ENCODE measurements around the gene TSTD2.

Gene TSTD2

GRCh38 chr9:97660340-97660739 lies 27.2 kb upstream of the TSTD2 start:
- Histone ChIP-seq H4K20me1 (ENCODE audit: control insufficient read depth, insufficient read depth, low read depth, low read length) (no peaks in the 10 kb centered on the region), H3K79me2 (ENCODE audit: control insufficient read depth, low read length) (no peaks in the 10 kb centered on the region), H3K4me1 (ENCODE audit: control insufficient read depth, low read length) (no peaks in the 10 kb centered on the region)

GRCh38 chr9:97659771-97660170 lies 26.6 kb upstream of the TSTD2 start:
- no peak for TF ChIP-seq EZH2phosphoT487 (IDR thresholded peaks at IDR 0.05; ENCODE audit: borderline replicate concordance, low read length)
- TF ChIP-seq, protein P1, sequence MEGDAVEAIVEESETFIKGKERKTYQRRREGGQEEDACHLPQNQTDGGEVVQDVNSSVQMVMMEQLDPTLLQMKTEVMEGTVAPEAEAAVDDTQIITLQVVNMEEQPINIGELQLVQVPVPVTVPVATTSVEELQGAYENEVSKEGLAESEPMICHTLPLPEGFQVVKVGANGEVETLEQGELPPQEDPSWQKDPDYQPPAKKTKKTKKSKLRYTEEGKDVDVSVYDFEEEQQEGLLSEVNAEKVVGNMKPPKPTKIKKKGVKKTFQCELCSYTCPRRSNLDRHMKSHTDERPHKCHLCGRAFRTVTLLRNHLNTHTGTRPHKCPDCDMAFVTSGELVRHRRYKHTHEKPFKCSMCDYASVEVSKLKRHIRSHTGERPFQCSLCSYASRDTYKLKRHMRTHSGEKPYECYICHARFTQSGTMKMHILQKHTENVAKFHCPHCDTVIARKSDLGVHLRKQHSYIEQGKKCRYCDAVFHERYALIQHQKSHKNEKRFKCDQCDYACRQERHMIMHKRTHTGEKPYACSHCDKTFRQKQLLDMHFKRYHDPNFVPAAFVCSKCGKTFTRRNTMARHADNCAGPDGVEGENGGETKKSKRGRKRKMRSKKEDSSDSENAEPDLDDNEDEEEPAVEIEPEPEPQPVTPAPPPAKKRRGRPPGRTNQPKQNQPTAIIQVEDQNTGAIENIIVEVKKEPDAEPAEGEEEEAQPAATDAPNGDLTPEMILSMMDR (IDR thresholded peaks at IDR 0.05; ENCODE audit: low read depth, low read length, poor library complexity, severe bottlenecking): no peak
- H3K4me3 ChIP-seq (ENCODE audit: low read length): no peak overlapping the region
- H3K27me3 ChIP-seq (ENCODE audit: control insufficient read depth, low read length): no peaks in the 10 kb centered on the region
- peaks cover 4% of the 10 kb centered on the region for H3F3A ChIP-seq (ENCODE audit: control insufficient read depth, insufficient read depth)
- no peak overlapping the region for H3K4me2 ChIP-seq (ENCODE audit: low read length)
- H3K9me3 ChIP-seq (ENCODE audit: control insufficient read depth, insufficient read depth, low read length): no peaks in the 10 kb centered on the region
- H3K79me2 ChIP-seq (ENCODE audit: control insufficient read depth, low read length): no peaks in the 10 kb centered on the region
- H4K20me1 ChIP-seq (ENCODE audit: control insufficient read depth, insufficient read depth, low read depth, low read length): no peaks in the 10 kb centered on the region
- no peak overlapping the region for H3K27ac ChIP-seq (ENCODE audit: low read depth, low read length)
- no peaks in the 10 kb centered on the region for H3K9me2 ChIP-seq (replicated peaks; ENCODE audit: control insufficient read depth, low read length)
- peaks cover 95% of the 10 kb centered on the region for H3K36me3 ChIP-seq (ENCODE audit: control insufficient read depth, low read length)
- H3K4me1 ChIP-seq (ENCODE audit: control insufficient read depth, low read length): no peaks in the 10 kb centered on the region

More at GRCh38 chr9:97660340-97660739, 27.2 kb upstream of the TSTD2 start:
- H3K9me3 ChIP-seq (ENCODE audit: control insufficient read depth, insufficient read depth, low read length): no peaks in the 10 kb centered on the region
- no peak overlapping the region for H3K4me3 ChIP-seq (ENCODE audit: low read length)
- H3K4me2 ChIP-seq (ENCODE audit: low read length): no peak overlapping the region
- H3K27ac ChIP-seq (ENCODE audit: low read depth, low read length): no peak overlapping the region
- TF ChIP-seq EZH2phosphoT487 (IDR thresholded peaks at IDR 0.05; ENCODE audit: borderline replicate concordance, low read length): no peak
- TF ChIP-seq, protein P1 (IDR thresholded peaks at IDR 0.05; ENCODE audit: low read depth, low read length, poor library complexity, severe bottlenecking): no peak
- H3F3A ChIP-seq (ENCODE audit: control insufficient read depth, insufficient read depth): peaks cover 4% of the 10 kb centered on the region
- H3K27me3 ChIP-seq (ENCODE audit: control insufficient read depth, low read length): no peaks in the 10 kb centered on the region
- H3K36me3 ChIP-seq (ENCODE audit: control insufficient read depth, low read length): peaks cover 95% of the 10 kb centered on the region
- no peaks in the 10 kb centered on the region for H3K9me2 ChIP-seq (replicated peaks; ENCODE audit: control insufficient read depth, low read length)

DNA sequence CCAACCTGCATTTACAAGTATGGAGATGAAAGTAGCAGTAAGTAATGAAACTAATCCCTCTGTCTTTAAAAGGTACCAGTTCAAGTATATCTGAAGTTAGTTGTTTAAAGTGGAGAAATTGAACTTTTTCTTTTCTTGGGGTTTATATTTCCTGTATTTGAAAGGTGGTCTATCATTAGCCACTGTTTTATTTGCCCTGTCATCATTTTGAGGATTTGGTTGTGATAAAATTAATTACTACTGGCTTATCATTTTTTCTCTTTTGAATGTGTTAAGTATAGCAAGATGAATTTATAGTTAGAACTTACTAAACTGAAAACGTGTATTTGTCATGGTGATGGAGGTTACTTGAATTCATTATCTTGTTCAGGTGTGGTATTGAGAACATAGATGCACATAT lies 25.5 kb upstream of the TSTD2 start:
- no peaks in the 10 kb centered on the region for H4K20me1 ChIP-seq (ENCODE audit: control insufficient read depth, insufficient read depth, low read depth, low read length)
- H3K79me2 ChIP-seq (ENCODE audit: control insufficient read depth, low read length): no peaks in the 10 kb centered on the region
- no peak overlapping the region for H3K27ac ChIP-seq (ENCODE audit: low read depth, low read length)
- H3F3A ChIP-seq (ENCODE audit: control insufficient read depth, insufficient read depth): peaks cover 4% of the 10 kb centered on the region
- peaks cover 95% of the 10 kb centered on the region for H3K36me3 ChIP-seq (ENCODE audit: control insufficient read depth, low read length)
- no peak for TF ChIP-seq EZH2phosphoT487 (IDR thresholded peaks at IDR 0.05; ENCODE audit: borderline replicate concordance, low read length)
- TF ChIP-seq, protein P1 (IDR thresholded peaks at IDR 0.05; ENCODE audit: low read depth, low read length, poor library complexity, severe bottlenecking): no peak
- H3K4me2 ChIP-seq (ENCODE audit: low read length): no peak overlapping the region
- H3K27me3 ChIP-seq (ENCODE audit: control insufficient read depth, low read length): no peaks in the 10 kb centered on the region
- H3K4me1 ChIP-seq (ENCODE audit: control insufficient read depth, low read length): no peaks in the 10 kb centered on the region
- no peak overlapping the region for H3K4me3 ChIP-seq (ENCODE audit: low read length)
- H3K9me3 ChIP-seq (ENCODE audit: control insufficient read depth, insufficient read depth, low read length): no peaks in the 10 kb centered on the region
- H3K9me2 ChIP-seq (replicated peaks; ENCODE audit: control insufficient read depth, low read length): no peaks in the 10 kb centered on the region
